WTC11 (cell line): ENCODE measurements around the gene TCEAL5. TPM values are rescaled to one million over a fixed set of nuclear protein-coding genes. Genes with fewer than 3 reads are reported as not detected.
A peak's percentile ranks its signal among the peaks of the same experiment; 100 is the strongest.

Experiments
- ATAC-seq: fragments of 200-7000 bp; cut with Tn5 transposase; 2 replicates; pipeline ENCODE4 v1.10.0; 2021; ENCODE audit warnings: mild to moderate bottlenecking, moderate library complexity
- CTCF ChIA-PET: fragments of 300-600 bp; sonication (Branson Sonifier 250); formaldehyde crosslinking; loops from one replicate; lab custom pipeline; 2021; ENCODE audit warnings: antibody characterized with exemption; lab: Charles Lee
- POLR2A ChIA-PET: fragments of 350-600 bp; sonication (Branson Sonifier 250); formaldehyde crosslinking; loops from one replicate; lab custom pipeline; 2021; ENCODE audit warnings: antibody characterized with exemption; lab: Charles Lee
- DNase-seq: peaks from one replicate; pipeline ENCODE4 v3.0.0; 2021; ENCODE audit warnings: low spot score
- H3K27ac Mint-ChIP-seq: 2 replicates; pipeline ENCODE4 v1.8.0; 2021; ENCODE audit warnings: mixed read lengths
- H3K27me3 Mint-ChIP-seq: 2 replicates; pipeline ENCODE4 v1.8.0; 2021; ENCODE audit warnings: low read depth, mild to moderate bottlenecking, moderate library complexity, mixed read lengths
- H3K36me3 Mint-ChIP-seq: 2 replicates; pipeline ENCODE4 v1.8.0; 2021; ENCODE audit warnings: mixed read lengths
- H3K4me1 Mint-ChIP-seq: 2 replicates; pipeline ENCODE4 v1.8.0; 2022; ENCODE audit warnings: mixed read lengths
- H3K4me3 Mint-ChIP-seq: 2 replicates; pipeline ENCODE4 v1.8.0; 2021; ENCODE audit warnings: mild to moderate bottlenecking, moderate library complexity, mixed read lengths
- H3K9me3 Mint-ChIP-seq: 2 replicates; pipeline ENCODE4 v1.8.0; 2021; ENCODE audit warnings: mixed read lengths
- ATF1 ChIP-seq: sonication (generic); formaldehyde crosslinking; IDR thresholded peaks from 2 replicates; pipeline ENCODE4 v1.8.1; 2023; ENCODE audit warnings: mild to moderate bottlenecking, moderate library complexity, missing genetic modification reagents
- ETV6 ChIP-seq: sonication (generic); formaldehyde crosslinking; IDR thresholded peaks from 2 replicates; pipeline ENCODE4 v1.8.1; 2022; ENCODE audit warnings: mild to moderate bottlenecking, missing genetic modification reagents
- FOXK1 ChIP-seq: sonication (generic); formaldehyde crosslinking; IDR thresholded peaks from 2 replicates; pipeline ENCODE4 v1.8.0; 2022; ENCODE audit warnings: mild to moderate bottlenecking, moderate library complexity, missing genetic modification reagents
- GRHL2 ChIP-seq: fragments of 250-450 bp; sonication (Bioruptor Pico); IDR thresholded peaks from 2 replicates; pipeline ENCODE4 v1.8.0; 2022; ENCODE audit warnings: mild to moderate bottlenecking, moderate library complexity; ENCODE audit not compliant: insufficient replicate concordance, severe bottlenecking
- NFATC4 ChIP-seq: fragments of 250-450 bp; sonication (Bioruptor Pico); IDR thresholded peaks from 2 replicates; pipeline ENCODE4 v1.9.0; 2021; ENCODE audit warnings: mild to moderate bottlenecking
- NR1H2 ChIP-seq: sonication (generic); formaldehyde crosslinking; IDR thresholded peaks from 2 replicates; pipeline ENCODE4 v1.9.0; 2021; ENCODE audit warnings: mild to moderate bottlenecking, moderate library complexity, missing genetic modification reagents
- RELA ChIP-seq: sonication (generic); formaldehyde crosslinking; IDR thresholded peaks from 2 replicates; pipeline ENCODE4 v1.8.1; 2022; ENCODE audit warnings: missing genetic modification reagents, mild to moderate bottlenecking, borderline replicate concordance
- SMAD3 ChIP-seq: sonication (generic); formaldehyde crosslinking; IDR thresholded peaks from 2 replicates; pipeline ENCODE4 v1.8.0; 2022; ENCODE audit warnings: missing genetic modification reagents, mild to moderate bottlenecking, borderline replicate concordance
- TCF7 ChIP-seq: sonication (generic); formaldehyde crosslinking; IDR thresholded peaks from 2 replicates; pipeline ENCODE4 v1.8.0; 2022; ENCODE audit warnings: mild to moderate bottlenecking, low read depth, missing genetic modification reagents, moderate library complexity
- ZBTB21 ChIP-seq: sonication (generic); formaldehyde crosslinking; IDR thresholded peaks from 2 replicates; pipeline ENCODE4 v1.8.1; 2023; ENCODE audit warnings: mild to moderate bottlenecking, missing genetic modification reagents, borderline replicate concordance
- ZNF317 ChIP-seq: sonication (generic); formaldehyde crosslinking; IDR thresholded peaks from 2 replicates; pipeline ENCODE4 v1.8.1; 2023; ENCODE audit warnings: low read depth, mild to moderate bottlenecking, moderate library complexity, missing genetic modification reagents, borderline replicate concordance
- total RNA-seq: library from RNA; stranded (reverse); gene quantifications from 3 replicates; pipeline ENCODE4 v1.2.3, GENCODE V29; 2021
- TF ChIP-seq, protein P1 (sequence below): sonication (generic); formaldehyde crosslinking; IDR thresholded peaks from 2 replicates; pipeline ENCODE4 v1.8.1; 2023; ENCODE audit warnings: mild to moderate bottlenecking, missing genetic modification reagents
- TF ChIP-seq, protein P2 (sequence below): sonication (generic); formaldehyde crosslinking; IDR thresholded peaks from 2 replicates; pipeline ENCODE4 v1.8.0; 2022; ENCODE audit warnings: mild to moderate bottlenecking, missing genetic modification reagents
- TF ChIP-seq, protein P3 (sequence below): fragments of 250-450 bp; sonication (Bioruptor Pico); IDR thresholded peaks from 2 replicates; pipeline ENCODE4 v1.9.0; 2021; ENCODE audit warnings: mild to moderate bottlenecking
- TF ChIP-seq, protein P4 (sequence below): sonication (generic); formaldehyde crosslinking; IDR thresholded peaks from 2 replicates; pipeline ENCODE4 v1.8.1; 2022; ENCODE audit warnings: low read depth, missing genetic modification reagents, borderline replicate concordance
- TF ChIP-seq, protein P5 (sequence below): sonication (generic); formaldehyde crosslinking; IDR thresholded peaks from 2 replicates; pipeline ENCODE4 v1.8.0; 2022; ENCODE audit warnings: mild to moderate bottlenecking, missing genetic modification reagents
- TF ChIP-seq, protein P6 (sequence below): sonication (generic); formaldehyde crosslinking; IDR thresholded peaks from 2 replicates; pipeline ENCODE4 v1.8.0; 2022; ENCODE audit warnings: missing genetic modification reagents
- TF ChIP-seq, protein P7 (sequence below): sonication (generic); formaldehyde crosslinking; conservative IDR thresholded peaks from 2 replicates; pipeline ENCODE4 v1.8.1; 2022; ENCODE audit warnings: mild to moderate bottlenecking, missing genetic modification reagents
- TF ChIP-seq, protein P8 (sequence below): sonication (generic); formaldehyde crosslinking; IDR thresholded peaks from 2 replicates; pipeline ENCODE4 v1.8.1; 2023; ENCODE audit warnings: mild to moderate bottlenecking, missing genetic modification reagents, moderate library complexity
- TF ChIP-seq, protein P9 (sequence below): sonication (generic); formaldehyde crosslinking; IDR thresholded peaks from 2 replicates; pipeline ENCODE4 v1.8.1; 2022; ENCODE audit warnings: mild to moderate bottlenecking, missing genetic modification reagents, moderate library complexity, borderline replicate concordance

TCEAL5 gene
- total RNA-seq, 1 experiment from 2014 or later = 3.5 TPM

DNA sequence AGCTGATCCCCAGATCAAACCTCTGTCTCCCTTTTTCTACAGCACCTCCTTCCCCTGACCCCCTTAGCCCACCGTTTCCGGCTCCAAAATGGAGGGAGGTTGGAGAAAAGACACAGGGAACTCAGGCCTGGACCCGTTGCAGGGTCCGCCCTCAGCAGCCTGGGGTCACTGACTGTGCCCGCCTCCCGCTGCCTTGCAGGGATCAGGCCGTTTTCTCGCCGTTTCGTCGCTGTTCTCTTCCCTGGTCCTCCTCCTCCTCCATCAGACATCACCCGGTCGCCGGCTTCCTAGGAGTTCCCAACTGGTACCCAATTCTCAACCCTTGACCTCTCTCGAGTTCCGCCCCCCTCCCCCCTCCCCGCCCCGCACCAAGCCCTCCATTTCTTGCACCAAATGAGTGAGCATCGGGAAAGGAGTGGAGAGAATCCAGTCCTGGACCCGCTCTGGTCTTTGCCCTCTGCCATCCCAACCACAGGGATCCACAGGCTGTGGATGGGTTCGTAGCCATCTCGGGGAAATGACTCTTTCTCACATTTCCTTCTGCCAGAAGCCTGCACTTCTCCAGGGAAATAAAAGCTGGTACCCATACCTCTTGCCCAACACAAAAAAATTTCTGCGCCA, 493 bp downstream of the TCEAL5 start:
- Mint-ChIP-seq H3K9me3 (no peaks in the 10 kb centered on the region), H3K27me3 (peaks cover 51% of the 10 kb centered on the region), H3K36me3 (no peaks in the 10 kb centered on the region), H3K27ac (no peak overlapping the region), H3K4me3 (peak overlapping the region; percentile 71), H3K4me1 (peaks cover 17% of the 10 kb centered on the region)
- DNase-seq (peak; percentile 12), ATAC-seq (peak; percentile 62)
- TF ChIP-seq, protein P1, sequence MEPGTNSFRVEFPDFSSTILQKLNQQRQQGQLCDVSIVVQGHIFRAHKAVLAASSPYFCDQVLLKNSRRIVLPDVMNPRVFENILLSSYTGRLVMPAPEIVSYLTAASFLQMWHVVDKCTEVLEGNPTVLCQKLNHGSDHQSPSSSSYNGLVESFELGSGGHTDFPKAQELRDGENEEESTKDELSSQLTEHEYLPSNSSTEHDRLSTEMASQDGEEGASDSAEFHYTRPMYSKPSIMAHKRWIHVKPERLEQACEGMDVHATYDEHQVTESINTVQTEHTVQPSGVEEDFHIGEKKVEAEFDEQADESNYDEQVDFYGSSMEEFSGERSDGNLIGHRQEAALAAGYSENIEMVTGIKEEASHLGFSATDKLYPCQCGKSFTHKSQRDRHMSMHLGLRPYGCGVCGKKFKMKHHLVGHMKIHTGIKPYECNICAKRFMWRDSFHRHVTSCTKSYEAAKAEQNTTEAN (CRISPR knock-in tag) = no peak
- TF ChIP-seq ATF1 (CRISPR knock-in tag) (no peak), SMAD3 (CRISPR knock-in tag) (no peak), ETV6 (CRISPR knock-in tag) (no peak), GRHL2 (CRISPR knock-in tag) (no peak), ZNF317 (CRISPR knock-in tag) (no peak)
- TF ChIP-seq, protein P2, sequence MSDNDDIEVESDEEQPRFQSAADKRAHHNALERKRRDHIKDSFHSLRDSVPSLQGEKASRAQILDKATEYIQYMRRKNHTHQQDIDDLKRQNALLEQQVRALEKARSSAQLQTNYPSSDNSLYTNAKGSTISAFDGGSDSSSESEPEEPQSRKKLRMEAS = no peak
- TF ChIP-seq, protein P3, sequence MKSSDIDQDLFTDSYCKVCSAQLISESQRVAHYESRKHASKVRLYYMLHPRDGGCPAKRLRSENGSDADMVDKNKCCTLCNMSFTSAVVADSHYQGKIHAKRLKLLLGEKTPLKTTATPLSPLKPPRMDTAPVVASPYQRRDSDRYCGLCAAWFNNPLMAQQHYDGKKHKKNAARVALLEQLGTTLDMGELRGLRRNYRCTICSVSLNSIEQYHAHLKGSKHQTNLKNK = no peak
- TF ChIP-seq, protein P4, sequence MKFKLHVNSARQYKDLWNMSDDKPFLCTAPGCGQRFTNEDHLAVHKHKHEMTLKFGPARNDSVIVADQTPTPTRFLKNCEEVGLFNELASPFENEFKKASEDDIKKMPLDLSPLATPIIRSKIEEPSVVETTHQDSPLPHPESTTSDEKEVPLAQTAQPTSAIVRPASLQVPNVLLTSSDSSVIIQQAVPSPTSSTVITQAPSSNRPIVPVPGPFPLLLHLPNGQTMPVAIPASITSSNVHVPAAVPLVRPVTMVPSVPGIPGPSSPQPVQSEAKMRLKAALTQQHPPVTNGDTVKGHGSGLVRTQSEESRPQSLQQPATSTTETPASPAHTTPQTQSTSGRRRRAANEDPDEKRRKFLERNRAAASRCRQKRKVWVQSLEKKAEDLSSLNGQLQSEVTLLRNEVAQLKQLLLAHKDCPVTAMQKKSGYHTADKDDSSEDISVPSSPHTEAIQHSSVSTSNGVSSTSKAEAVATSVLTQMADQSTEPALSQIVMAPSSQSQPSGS (CRISPR knock-in tag) = no peak
- TF ChIP-seq, protein P5, sequence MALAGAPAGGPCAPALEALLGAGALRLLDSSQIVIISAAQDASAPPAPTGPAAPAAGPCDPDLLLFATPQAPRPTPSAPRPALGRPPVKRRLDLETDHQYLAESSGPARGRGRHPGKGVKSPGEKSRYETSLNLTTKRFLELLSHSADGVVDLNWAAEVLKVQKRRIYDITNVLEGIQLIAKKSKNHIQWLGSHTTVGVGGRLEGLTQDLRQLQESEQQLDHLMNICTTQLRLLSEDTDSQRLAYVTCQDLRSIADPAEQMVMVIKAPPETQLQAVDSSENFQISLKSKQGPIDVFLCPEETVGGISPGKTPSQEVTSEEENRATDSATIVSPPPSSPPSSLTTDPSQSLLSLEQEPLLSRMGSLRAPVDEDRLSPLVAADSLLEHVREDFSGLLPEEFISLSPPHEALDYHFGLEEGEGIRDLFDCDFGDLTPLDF (CRISPR knock-in tag) = no peak
- TF ChIP-seq, protein P6, sequence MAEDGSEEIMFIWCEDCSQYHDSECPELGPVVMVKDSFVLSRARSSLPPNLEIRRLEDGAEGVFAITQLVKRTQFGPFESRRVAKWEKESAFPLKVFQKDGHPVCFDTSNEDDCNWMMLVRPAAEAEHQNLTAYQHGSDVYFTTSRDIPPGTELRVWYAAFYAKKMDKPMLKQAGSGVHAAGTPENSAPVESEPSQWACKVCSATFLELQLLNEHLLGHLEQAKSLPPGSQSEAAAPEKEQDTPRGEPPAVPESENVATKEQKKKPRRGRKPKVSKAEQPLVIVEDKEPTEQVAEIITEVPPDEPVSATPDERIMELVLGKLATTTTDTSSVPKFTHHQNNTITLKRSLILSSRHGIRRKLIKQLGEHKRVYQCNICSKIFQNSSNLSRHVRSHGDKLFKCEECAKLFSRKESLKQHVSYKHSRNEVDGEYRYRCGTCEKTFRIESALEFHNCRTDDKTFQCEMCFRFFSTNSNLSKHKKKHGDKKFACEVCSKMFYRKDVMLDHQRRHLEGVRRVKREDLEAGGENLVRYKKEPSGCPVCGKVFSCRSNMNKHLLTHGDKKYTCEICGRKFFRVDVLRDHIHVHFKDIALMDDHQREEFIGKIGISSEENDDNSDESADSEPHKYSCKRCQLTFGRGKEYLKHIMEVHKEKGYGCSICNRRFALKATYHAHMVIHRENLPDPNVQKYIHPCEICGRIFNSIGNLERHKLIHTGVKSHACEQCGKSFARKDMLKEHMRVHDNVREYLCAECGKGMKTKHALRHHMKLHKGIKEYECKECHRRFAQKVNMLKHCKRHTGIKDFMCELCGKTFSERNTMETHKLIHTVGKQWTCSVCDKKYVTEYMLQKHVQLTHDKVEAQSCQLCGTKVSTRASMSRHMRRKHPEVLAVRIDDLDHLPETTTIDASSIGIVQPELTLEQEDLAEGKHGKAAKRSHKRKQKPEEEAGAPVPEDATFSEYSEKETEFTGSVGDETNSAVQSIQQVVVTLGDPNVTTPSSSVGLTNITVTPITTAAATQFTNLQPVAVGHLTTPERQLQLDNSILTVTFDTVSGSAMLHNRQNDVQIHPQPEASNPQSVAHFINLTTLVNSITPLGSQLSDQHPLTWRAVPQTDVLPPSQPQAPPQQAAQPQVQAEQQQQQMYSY (CRISPR knock-in tag) = no peak
- ChIA-PET CTCF (interaction anchor here (1.0 kb wide), 1 partner anchor 65 kb away, joined by 3 read pairs; no protein-coding TSS in a partner anchor), POLR2A (interaction anchor here (1.1 kb wide), 1 partner anchor 21 kb away, joined by 3 read pairs; the partner anchor contains the start of gene TCEAL8)

DNA sequence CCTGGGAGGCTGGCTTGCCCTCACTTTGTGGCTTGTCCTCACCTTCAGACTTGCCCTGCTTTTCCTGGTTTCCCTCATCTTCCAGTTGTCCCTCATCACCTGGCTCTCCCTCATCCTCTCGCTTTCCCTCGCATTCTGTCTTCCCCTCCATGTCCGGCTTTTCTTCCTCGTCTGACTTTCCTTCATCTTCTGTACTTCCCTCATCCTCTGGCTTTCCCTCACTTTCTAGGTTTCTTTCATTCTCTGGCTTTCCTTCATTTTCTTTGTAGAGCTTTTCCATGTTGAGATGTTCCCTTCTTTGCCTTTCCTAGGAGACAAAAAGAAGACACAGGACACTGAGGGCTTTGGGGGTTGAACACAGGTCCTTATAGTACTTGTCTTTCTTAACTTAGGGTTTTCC, 2.3 kb downstream of the TCEAL5 start:
- Mint-ChIP-seq H3K27ac (no peak overlapping the region), H3K27me3 (peaks cover 47% of the 10 kb centered on the region), H3K4me1 (peaks cover 17% of the 10 kb centered on the region), H3K9me3 (no peaks in the 10 kb centered on the region), H3K4me3 (no peak overlapping the region), H3K36me3 (no peaks in the 10 kb centered on the region)
- ATAC-seq (no peak), DNase-seq (no peak)
- ChIA-PET POLR2A (no interaction called here), CTCF (no interaction called here)
- TF ChIP-seq ZNF317 (CRISPR knock-in tag) = no peak
- TF ChIP-seq RELA (CRISPR knock-in tag) = no peak
- TF ChIP-seq NFATC4 (CRISPR knock-in tag) = no peak
- no peak for TF ChIP-seq NR1H2 (CRISPR knock-in tag)
- TF ChIP-seq, protein P7, sequence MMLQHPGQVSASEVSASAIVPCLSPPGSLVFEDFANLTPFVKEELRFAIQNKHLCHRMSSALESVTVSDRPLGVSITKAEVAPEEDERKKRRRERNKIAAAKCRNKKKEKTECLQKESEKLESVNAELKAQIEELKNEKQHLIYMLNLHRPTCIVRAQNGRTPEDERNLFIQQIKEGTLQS (CRISPR knock-in tag) = no peak
- TF ChIP-seq, protein P2 = no peak
- TF ChIP-seq, protein P8, sequence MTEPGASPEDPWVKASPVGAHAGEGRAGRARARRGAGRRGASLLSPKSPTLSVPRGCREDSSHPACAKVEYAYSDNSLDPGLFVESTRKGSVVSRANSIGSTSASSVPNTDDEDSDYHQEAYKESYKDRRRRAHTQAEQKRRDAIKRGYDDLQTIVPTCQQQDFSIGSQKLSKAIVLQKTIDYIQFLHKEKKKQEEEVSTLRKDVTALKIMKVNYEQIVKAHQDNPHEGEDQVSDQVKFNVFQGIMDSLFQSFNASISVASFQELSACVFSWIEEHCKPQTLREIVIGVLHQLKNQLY (CRISPR knock-in tag) = no peak
- TF ChIP-seq, protein P4 (CRISPR knock-in tag) = no peak
- no peak for TF ChIP-seq FOXK1
- no peak for TF ChIP-seq TCF7 (CRISPR knock-in tag)
- TF ChIP-seq, protein P9, sequence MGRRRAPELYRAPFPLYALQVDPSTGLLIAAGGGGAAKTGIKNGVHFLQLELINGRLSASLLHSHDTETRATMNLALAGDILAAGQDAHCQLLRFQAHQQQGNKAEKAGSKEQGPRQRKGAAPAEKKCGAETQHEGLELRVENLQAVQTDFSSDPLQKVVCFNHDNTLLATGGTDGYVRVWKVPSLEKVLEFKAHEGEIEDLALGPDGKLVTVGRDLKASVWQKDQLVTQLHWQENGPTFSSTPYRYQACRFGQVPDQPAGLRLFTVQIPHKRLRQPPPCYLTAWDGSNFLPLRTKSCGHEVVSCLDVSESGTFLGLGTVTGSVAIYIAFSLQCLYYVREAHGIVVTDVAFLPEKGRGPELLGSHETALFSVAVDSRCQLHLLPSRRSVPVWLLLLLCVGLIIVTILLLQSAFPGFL (CRISPR knock-in tag) = no peak
- no peak for TF ChIP-seq ZBTB21 (CRISPR knock-in tag)
